Amygdala (tissue), 56 donors: ENCODE measurements around the gene INPPL1.
A peak's percentile ranks its signal among the peaks of the same experiment; 100 is the strongest.
"Not testable (repeated sequence)": the region's sequence is repeated elsewhere in the genome, so short reads cannot be mapped to it uniquely, and the experiment has no call there.

Source experiments
- DNase-seq, 56 donors: peaks; one replicate each; lab custom pipeline; 2025; lab: John Stamatoyannopoulos, UW

Gene INPPL1

GRCh38 chr11:72224564-72225410, at the start of gene INPPL1:
Gene INPPL1, plus strand, starts transcription at chr11:72224767. Its CDS starts 218 bp downstream, at chr11:72224985.
- DNase-seq: peak in 20 of 56 donors; percentile 16 to 71 (median 44)

DNA sequence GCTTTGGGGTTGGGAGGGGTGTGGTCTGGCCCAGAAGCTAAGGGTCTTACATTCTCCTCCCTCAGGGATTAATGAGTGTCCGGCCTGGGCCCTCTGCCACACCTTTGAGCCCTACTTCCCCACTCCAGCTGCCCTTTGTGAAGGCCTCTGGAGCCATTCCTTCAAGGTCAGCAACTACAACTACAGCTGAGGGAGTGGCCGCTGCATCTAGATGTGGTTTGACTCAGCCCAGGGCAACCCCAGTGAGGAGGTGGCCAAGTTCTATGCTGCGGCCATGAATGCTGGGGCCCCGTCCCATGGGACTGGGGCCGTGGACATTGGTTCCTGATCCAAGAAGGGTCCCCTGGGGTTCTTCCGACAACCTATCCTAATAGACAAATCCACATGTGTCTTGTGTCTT, 46.9 kb upstream of the INPPL1 start:
- DNase-seq: no peak

DNA sequence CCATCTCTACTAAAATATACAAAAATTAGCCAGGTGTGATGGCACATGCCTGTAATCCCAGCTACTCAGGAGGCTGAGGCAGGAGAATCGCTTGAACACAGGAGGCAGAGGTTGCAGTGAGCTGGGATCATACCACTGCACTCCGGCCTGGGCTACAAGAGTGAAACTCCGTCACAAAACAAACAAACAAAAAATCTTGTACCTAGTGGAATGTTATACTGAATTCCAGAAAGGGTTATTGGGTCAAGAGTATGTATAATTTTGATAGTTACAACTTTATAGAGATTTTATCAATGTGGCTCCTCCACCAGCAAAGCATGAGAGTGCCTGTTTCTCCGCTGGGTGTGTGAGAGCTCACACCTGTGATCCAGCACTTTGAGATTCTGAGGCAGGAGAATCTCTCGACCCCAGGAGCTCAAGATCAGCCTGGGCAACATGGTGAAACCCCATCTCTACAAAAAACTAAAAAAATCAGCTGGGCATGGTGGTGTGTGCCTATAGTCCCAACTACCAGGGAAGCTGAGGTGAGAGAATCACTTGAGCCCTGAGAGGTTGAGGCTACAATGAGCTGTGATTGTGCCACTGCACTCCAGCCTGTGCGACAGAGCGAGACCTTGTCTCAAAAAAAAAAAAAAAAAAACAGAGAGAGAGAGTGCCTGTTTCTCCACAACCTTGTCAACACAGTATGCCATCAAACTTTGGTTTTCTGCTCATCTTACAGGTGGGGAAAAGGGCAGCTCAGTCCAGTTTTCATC, 45.3 kb upstream of the INPPL1 start:
- no peak for DNase-seq

GRCh38 chr11:72179804-72180396, 44.7 kb upstream of the INPPL1 start:
- DNase-seq: no peak

DNA sequence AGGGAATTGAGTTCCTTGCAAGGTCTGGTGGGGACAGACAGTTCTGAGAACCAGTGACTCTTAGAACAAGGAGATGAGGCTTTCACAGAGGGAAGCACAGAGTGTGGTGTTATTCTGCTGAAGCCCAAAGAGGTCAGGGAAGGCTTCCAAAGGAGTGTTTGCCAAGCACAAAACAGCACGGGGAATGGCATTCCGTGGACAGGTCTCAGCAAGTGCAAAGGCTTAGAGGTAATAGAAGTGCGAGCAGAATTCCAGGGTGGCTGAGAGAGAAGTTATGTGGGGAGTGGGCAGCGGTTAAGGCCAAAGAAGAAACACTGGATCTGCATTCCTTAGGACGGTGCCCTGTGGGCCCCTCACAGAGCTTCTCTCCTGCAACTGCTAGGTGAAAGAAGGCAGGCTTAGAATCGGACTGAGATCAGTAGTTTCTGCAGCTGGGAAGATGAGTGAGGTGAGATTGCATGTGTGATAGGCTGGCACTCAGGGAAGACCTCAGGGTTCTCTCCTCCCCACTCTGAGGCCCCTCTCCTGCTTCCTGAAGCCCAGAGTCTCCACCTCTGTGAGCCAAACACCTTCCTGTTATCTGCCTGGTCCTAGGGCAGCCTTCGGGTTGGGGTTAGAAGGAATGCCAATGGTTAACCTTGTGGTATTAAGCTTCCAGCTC, 43.5 kb upstream of the INPPL1 start:
- not testable (repeated sequence) for DNase-seq

GRCh38 chr11:72181553-72181958, 43.0 kb upstream of the INPPL1 start:
- not testable (repeated sequence) for DNase-seq

GRCh38 chr11:72188267-72188666, 36.3 kb upstream of the INPPL1 start:
- DNase-seq: no peak

GRCh38 chr11:72189455-72190250, 34.9 kb upstream of the INPPL1 start:
- peak in 18 of 56 donors; percentile 1 to 43 (median 17) for DNase-seq

DNA sequence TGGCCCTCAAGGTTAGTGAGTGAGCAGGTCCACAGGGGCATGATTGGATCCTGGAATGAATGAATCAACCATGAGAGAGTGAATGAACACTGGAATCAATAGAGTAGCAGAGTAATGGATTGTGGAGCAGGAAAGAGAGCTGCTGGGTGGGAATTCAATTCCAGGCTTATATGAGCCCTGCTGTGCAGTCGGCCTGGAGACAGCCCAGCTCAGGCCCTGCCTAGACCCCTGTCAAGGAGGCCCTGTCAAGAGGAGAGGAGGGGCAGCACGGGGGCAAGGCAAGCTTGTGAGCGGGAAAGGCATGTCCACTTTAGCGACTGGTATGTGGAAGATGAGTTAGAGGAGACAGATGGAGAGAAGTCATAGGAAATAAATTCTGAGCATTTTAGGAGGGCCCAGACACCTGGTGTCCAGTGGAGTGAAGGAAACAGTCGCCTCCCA, 33.9 kb upstream of the INPPL1 start:
- no peak for DNase-seq

GRCh38 chr11:72191961-72192381, 32.6 kb upstream of the INPPL1 start, which contains the start of gene FOLR1:
Gene FOLR1, plus strand, starts transcription at chr11:72192140. Its CDS starts 34 bp downstream, at chr11:72192174.
- no peak for DNase-seq

DNA sequence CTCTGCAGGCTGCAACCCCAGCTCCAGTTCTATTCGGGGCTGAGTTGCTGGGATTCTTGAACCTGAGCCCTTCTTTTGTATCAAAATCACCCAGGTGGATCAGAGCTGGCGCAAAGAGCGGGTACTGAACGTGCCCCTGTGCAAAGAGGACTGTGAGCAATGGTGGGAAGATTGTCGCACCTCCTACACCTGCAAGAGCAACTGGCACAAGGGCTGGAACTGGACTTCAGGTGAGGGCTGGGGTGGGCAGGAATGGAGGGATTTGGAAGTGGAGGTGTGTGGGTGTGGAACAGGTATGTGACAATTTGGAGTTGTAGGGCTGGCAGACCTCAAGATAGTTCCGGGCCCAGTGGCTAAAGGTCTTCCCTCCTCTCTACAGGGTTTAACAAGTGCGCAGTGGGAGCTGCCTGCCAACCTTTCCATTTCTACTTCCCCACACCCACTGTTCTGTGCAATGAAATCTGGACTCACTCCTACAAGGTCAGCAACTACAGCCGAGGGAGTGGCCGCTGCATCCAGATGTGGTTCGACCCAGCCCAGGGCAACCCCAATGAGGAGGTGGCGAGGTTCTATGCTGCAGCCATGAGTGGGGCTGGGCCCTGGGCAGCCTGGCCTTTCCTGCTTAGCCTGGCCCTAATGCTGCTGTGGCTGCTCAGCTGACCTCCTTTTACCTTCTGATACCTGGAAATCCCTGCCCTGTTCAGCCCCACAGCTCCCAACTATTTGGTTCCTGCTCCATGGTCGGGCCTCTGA, 28.9 kb upstream of the INPPL1 start:
- no peak for DNase-seq

- DNase-seq: not testable (repeated sequence)
Observed at GRCh38 chr11:72201445-72201844, 23.1 kb upstream of the INPPL1 start.

GRCh38 chr11:72202571-72202970, 22.0 kb upstream of the INPPL1 start:
- no peak for DNase-seq

- DNase-seq: no peak
Observed at GRCh38 chr11:72203163-72203562, 21.4 kb upstream of the INPPL1 start.

GRCh38 chr11:72204886-72205285, 19.7 kb upstream of the INPPL1 start:
- DNase-seq: no peak

GRCh38 chr11:72206794-72207193, 17.8 kb upstream of the INPPL1 start:
- not testable (repeated sequence) for DNase-seq

DNA sequence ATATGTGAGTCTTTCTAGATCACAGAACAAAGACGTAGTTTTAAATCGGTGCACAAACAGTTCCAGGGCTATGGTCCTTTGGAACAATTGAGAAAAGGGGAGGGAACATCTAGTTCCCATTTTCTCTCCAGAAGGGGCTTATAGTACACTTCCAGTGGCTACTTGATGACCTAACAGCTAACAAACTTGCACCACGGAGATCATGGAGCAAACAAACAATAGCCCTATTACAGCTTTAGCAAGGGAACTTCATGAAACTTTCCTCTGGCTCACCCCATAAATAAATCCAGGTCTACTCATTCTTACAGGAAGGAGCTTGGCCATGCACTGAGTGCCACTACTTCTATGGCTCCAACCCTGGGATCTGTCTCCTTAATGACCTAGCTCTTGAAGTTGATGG, 16.3 kb upstream of the INPPL1 start:
- no peak for DNase-seq

DNA sequence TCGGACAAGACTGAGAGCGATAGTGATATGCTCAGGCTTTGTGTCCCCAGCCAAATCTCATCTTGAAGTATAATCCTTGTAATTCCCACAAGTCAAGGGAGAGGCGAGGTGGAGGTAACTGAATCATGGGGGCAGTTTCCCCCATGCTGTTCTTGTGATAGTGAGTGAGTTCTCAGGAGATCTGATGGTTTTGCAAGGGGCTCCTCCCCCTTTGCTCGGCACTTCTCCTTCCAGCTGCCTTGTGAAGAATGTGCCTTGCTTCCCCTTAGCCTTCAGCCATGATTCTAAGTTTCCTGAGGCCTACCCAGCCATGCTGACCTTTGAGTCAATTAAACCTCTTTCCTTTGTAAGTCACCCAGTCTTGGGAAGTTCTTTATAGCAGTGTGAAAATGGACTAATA, 15.5 kb upstream of the INPPL1 start:
- DNase-seq: no peak

DNA sequence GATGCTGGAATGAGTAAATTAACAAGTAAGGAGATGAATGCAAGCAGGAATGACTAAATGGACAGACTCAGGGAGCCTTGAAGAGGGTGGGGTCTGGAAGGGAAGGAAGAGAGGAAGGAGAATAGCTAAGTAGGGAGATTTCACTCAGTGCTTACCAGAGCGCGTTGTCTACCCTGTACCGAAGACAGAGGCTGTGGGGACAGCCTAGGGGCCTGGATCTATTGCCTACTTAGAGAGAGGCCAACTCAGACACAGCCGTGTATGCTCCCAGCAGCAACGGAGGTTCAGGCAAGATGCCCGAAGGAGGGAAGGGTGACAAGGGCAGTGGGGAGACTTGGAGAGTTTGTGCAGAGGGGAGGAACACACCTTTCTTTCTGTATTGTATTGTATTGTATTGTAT, 7.9 kb upstream of the INPPL1 start, which contains the start of gene FOLR2:
Gene FOLR2, plus strand, starts transcription at position 157 of the 400 bp plus-strand sequence. CDS start 1,791 bp downstream, outside the sequence.
- no peak for DNase-seq
